ENCODE measurements around the gene PICALM. TPM values are rescaled to one million over a fixed set of nuclear protein-coding genes. Genes with fewer than 3 reads are reported as not detected.
A peak's percentile ranks its signal among the peaks of the same experiment; 100 is the strongest.

PICALM gene
- total RNA-seq, 2 donors from 2014 or later: 395 to 488 TPM

GRCh38 chr11:86079421-86079820, 10.5 kb upstream of the PICALM start:
- Histone ChIP-seq H3K4me3 (no peak overlapping the region), H3K36me3 (no peaks in the 10 kb centered on the region), H3K27me3 (replicated peaks; ENCODE audit: insufficient read depth) (no peaks in the 10 kb centered on the region), H3K27ac (no peak overlapping the region), H3K4me1 (ENCODE audit: control insufficient read depth in 1 of 2, low read depth in 2 of 2) (no peaks in the 10 kb centered on the region), H3K9me3 (no peaks in the 10 kb centered on the region)
- DNase-seq (ENCODE audit: low spot score) (no peak), ATAC-seq (ENCODE audit: insufficient number of reproducible peaks, low FRiP score, low read depth) (no peak)
- no peak for TF ChIP-seq CTCF (IDR thresholded peaks at IDR 0.05)

GRCh38 chr11:86073948-86074347, 5.1 kb upstream of the PICALM start:
- H3K4me3 ChIP-seq: no peak overlapping the region
- TF ChIP-seq CTCF (IDR thresholded peaks at IDR 0.05): no peak
- no peak for DNase-seq (ENCODE audit: low spot score)
- H3K9me3 ChIP-seq: no peaks in the 10 kb centered on the region
- H3K27ac ChIP-seq: no peak overlapping the region
- no peaks in the 10 kb centered on the region for H3K36me3 ChIP-seq
- no peak for ATAC-seq (ENCODE audit: insufficient number of reproducible peaks, low FRiP score, low read depth)
- peaks cover 9 to 11% of the 10 kb centered on the region in 2 donors for H3K4me1 ChIP-seq (ENCODE audit: control insufficient read depth in 1 of 2, low read depth in 2 of 2)
- no peaks in the 10 kb centered on the region for H3K27me3 ChIP-seq (replicated peaks; ENCODE audit: insufficient read depth)

GRCh38 chr11:86072211-86072610, 3.3 kb upstream of the PICALM start:
- H3K9me3 ChIP-seq: no peaks in the 10 kb centered on the region
- no peak for DNase-seq (ENCODE audit: low spot score)
- no peaks in the 10 kb centered on the region for H3K36me3 ChIP-seq
- TF ChIP-seq CTCF (IDR thresholded peaks at IDR 0.05): no peak
- H3K27ac ChIP-seq: no peak overlapping the region
- ATAC-seq (ENCODE audit: insufficient number of reproducible peaks, low FRiP score, low read depth): no peak
- H3K27me3 ChIP-seq (replicated peaks; ENCODE audit: insufficient read depth): no peaks in the 10 kb centered on the region
- peaks cover 9 to 11% of the 10 kb centered on the region in 2 donors for H3K4me1 ChIP-seq (ENCODE audit: control insufficient read depth in 1 of 2, low read depth in 2 of 2)
- no peak overlapping the region for H3K4me3 ChIP-seq

- no peak for TF ChIP-seq CTCF (IDR thresholded peaks at IDR 0.05)
- Histone ChIP-seq H3K36me3 (no peaks in the 10 kb centered on the region), H3K27ac (peak overlapping the region; percentile 98 to 99), H3K4me1 (ENCODE audit: control insufficient read depth in 1 of 2, low read depth in 2 of 2) (peaks cover 13% of the 10 kb centered on the region in 2 donors), H3K4me3 (no peak overlapping the region), H3K9me3 (no peaks in the 10 kb centered on the region), H3K27me3 (replicated peaks; ENCODE audit: insufficient read depth) (no peaks in the 10 kb centered on the region)
- ATAC-seq (ENCODE audit: insufficient number of reproducible peaks, low FRiP score, low read depth): no peak
- no peak for DNase-seq (ENCODE audit: low spot score)
Observed at GRCh38 chr11:86070142-86071056, 1.5 kb upstream of the PICALM start.

- Histone ChIP-seq H3K27ac (peak overlapping the region; percentile 98 to 99), H3K9me3 (no peaks in the 10 kb centered on the region), H3K36me3 (no peaks in the 10 kb centered on the region), H3K4me1 (ENCODE audit: control insufficient read depth in 1 of 2, low read depth in 2 of 2) (peaks cover 20 to 22% of the 10 kb centered on the region in 2 donors), H3K4me3 (peak overlapping the region; percentile 81), H3K27me3 (replicated peaks; ENCODE audit: insufficient read depth) (no peaks in the 10 kb centered on the region)
- ATAC-seq (ENCODE audit: insufficient number of reproducible peaks, low FRiP score, low read depth) (peak; percentile 70), DNase-seq (ENCODE audit: low spot score) (peak; percentile 45)
- no peak for TF ChIP-seq CTCF (IDR thresholded peaks at IDR 0.05)
Observed at GRCh38 chr11:86069408-86070101, 671 bp upstream of the PICALM start.

Data from thoracic aorta (tissue), 2 donors.